ENCODE measurements around the gene TMEM132D. TPM values are rescaled to one million over a fixed set of nuclear protein-coding genes. Genes with fewer than 3 reads are reported as not detected.

TMEM132D gene
- total and polyA plus RNA-seq, 2 donors (not counting 3 experiments of a cell fraction or from before 2014, with no cell fraction given), result not detected

DNA sequence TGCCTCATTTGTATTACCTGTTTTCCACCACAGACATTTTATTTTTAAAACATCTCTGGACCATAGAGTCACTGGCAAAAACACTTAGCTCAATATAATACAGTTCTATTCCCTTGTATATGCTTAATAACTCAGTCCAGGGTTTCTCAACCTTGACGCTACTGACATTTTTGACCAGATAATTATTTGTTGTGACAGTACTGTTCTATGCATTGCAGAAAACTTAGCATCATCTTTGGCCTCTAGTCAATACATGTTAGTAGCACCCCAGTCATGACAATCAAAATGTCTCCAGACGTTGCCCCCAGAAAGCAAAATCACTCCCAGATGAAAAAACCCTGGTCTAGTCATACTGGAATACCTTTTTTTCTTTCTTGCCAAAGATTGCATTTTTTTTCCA is 174.7 kb downstream of the TMEM132D start:
- dilution Hi-C loops (cut with MboI; ENCODE audit: extremely low pct_ligation_motif_present, low sequenced_read_pairs), result no loop called here
- peak; percentile 4 for FAIRE-seq

DNA sequence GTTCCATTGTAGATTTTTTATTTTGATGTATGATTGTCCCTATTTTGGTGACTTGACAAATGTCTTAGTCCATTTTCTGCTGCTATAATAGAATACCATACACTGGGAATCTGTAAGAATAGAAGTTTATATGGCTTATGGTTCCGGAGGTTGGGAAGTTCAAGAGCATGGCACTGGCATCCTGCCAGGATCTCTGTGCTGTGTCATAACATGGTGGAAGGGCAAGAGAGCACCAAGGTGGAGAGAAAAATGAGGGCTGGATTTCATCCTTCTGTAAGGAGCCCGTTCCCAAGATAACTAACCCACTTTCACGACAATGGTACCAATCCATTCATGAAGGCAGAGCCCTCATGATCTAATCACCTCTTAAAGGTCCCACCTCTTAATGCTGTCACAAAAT is 176.7 kb downstream of the TMEM132D start:
- DNase-seq (ENCODE audit: low read depth, low spot score), result no peak
- Histone ChIP-seq H3K27me3 (ENCODE audit: control insufficient read depth in 2 of 2, insufficient read depth in 2 of 2, low read length in 2 of 2) (no peaks in the 10 kb centered on the region), H3K79me2 (ENCODE audit: control insufficient read depth, insufficient read depth, low read length) (no peaks in the 10 kb centered on the region), H2AFZ (ENCODE audit: low read depth, low read length) (no peak overlapping the region), H3K9ac (replicated peaks; ENCODE audit: extremely low read depth, insufficient read depth, low read length) (no peak overlapping the region), H4K20me1 (replicated peaks; ENCODE audit: control insufficient read depth, extremely low read depth, insufficient read depth, low read length) (no peaks in the 10 kb centered on the region), H3K4me2 (ENCODE audit: insufficient read depth, low read length) (no peak overlapping the region), H3K4me3 (replicated peaks in 1 of 3; ENCODE audit: insufficient read depth in 1 of 3, low read depth in 1 of 3, low read length in 3 of 3) (no peak overlapping the region), H3K9me1 (replicated peaks; ENCODE audit: control insufficient read depth, extremely low read depth, insufficient read depth, low read length) (no peaks in the 10 kb centered on the region), H3K27ac (ENCODE audit: insufficient read depth, low read depth, low read length) (no peak overlapping the region), H3K4me1 (ENCODE audit: control insufficient read depth, extremely low read depth, insufficient read depth, low read length) (no peaks in the 10 kb centered on the region), H3K9me3 (replicated peaks; ENCODE audit: control insufficient read depth, insufficient read depth, low read length) (peaks cover 8% of the 10 kb centered on the region), H3K36me3 (ENCODE audit: control insufficient read depth in 2 of 2, extremely low read depth in 1 of 2, insufficient read depth in 2 of 2, low read length in 2 of 2) (no peaks in the 10 kb centered on the region)
- BruUV-seq (replicated peaks), result no TSS peak
- ChIA-PET POLR2A (no interaction called here), CTCF (no interaction called here)
- intact Hi-C loops (cut with micrococcal nuclease) (no loop called here), dilution Hi-C loops (cut with MboI; ENCODE audit: extremely low pct_ligation_motif_present, low sequenced_read_pairs) (no loop called here)
- TF ChIP-seq EZH2 (IDR thresholded peaks at IDR 0.05; ENCODE audit: borderline replicate concordance, low read depth, low read length, severe bottlenecking), result no peak
- TF ChIP-seq, protein P1, sequence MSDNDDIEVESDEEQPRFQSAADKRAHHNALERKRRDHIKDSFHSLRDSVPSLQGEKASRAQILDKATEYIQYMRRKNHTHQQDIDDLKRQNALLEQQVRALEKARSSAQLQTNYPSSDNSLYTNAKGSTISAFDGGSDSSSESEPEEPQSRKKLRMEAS (IDR thresholded peaks at IDR 0.05; ENCODE audit: insufficient read depth, insufficient read length), result no peak
- no peak for TF ChIP-seq MYC (IDR thresholded peaks at IDR 0.05; ENCODE audit: low read depth, low read length)
- no peak for FAIRE-seq

More for the DNA sequence above, 174.7 kb downstream of the TMEM132D start:
- Histone ChIP-seq H3K4me3 (replicated peaks in 1 of 3; ENCODE audit: insufficient read depth in 1 of 3, low read depth in 1 of 3, low read length in 3 of 3) (no peak overlapping the region), H4K20me1 (replicated peaks; ENCODE audit: control insufficient read depth, extremely low read depth, insufficient read depth, low read length) (no peaks in the 10 kb centered on the region), H3K27me3 (ENCODE audit: control insufficient read depth in 2 of 2, insufficient read depth in 2 of 2, low read length in 2 of 2) (no peaks in the 10 kb centered on the region), H3K9ac (replicated peaks; ENCODE audit: extremely low read depth, insufficient read depth, low read length) (no peak overlapping the region), H3K4me1 (ENCODE audit: control insufficient read depth, extremely low read depth, insufficient read depth, low read length) (no peaks in the 10 kb centered on the region), H3K36me3 (ENCODE audit: control insufficient read depth in 2 of 2, extremely low read depth in 1 of 2, insufficient read depth in 2 of 2, low read length in 2 of 2) (no peaks in the 10 kb centered on the region), H3K9me1 (replicated peaks; ENCODE audit: control insufficient read depth, extremely low read depth, insufficient read depth, low read length) (no peaks in the 10 kb centered on the region), H3K79me2 (ENCODE audit: control insufficient read depth, insufficient read depth, low read length) (no peaks in the 10 kb centered on the region), H3K4me2 (ENCODE audit: insufficient read depth, low read length) (no peak overlapping the region), H3K9me3 (replicated peaks; ENCODE audit: control insufficient read depth, insufficient read depth, low read length) (peaks cover 8% of the 10 kb centered on the region), H2AFZ (ENCODE audit: low read depth, low read length) (no peak overlapping the region), H3K27ac (ENCODE audit: insufficient read depth, low read depth, low read length) (no peak overlapping the region)
- no TSS peak for BruUV-seq (replicated peaks)
- POLR2A ChIA-PET, result no interaction called here
- no peak for DNase-seq (ENCODE audit: low read depth, low spot score)
- CTCF ChIA-PET, result no interaction called here
- intact Hi-C loops (cut with micrococcal nuclease), result no loop called here
- TF ChIP-seq JUN (IDR thresholded peaks at IDR 0.05; ENCODE audit: borderline replicate concordance, insufficient read depth, insufficient read length, low read depth), result no peak
- no peak for TF ChIP-seq POLR2AphosphoS5 (IDR thresholded peaks at IDR 0.05; ENCODE audit: insufficient read depth, low read depth, low read length)
